NCI-H774 (cell line): ENCODE results near the gene SUOX.
"Not testable (repeated sequence)": the region's sequence is repeated elsewhere in the genome, so short reads cannot be mapped to it uniquely, and the experiment has no call there.

Experiments
- DNase-seq: peaks from one replicate; lab custom pipeline; 2025; lab: John Stamatoyannopoulos, UW

The SUOX gene

GRCh38 chr12:55996715-55997534, at the start of gene SUOX:
TSS of gene SUOX (plus strand) at chr12:55997276. CDS start at chr12:56002222, 4,946 bp downstream.
- DNase-seq, result peak; percentile 97

DNA sequence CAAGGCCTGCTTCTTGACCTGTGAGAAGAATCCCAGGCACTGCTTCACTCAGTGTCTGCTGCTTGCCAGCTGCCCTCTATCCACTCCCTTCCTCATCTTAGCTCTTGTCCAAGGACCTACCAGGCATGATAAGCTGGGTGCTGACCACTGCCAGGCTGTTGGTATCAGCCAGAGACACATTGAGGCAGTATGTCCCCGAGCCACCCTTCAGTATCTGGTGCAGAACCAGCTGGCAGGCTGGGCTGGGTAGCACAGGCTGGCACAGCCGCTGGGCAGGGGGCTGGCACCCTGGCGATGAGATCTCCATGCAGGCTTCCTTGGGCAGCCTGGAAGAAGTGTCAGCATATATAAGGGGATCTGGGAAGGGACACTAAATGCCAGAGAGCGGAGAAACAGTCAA, 41.7 kb upstream of the SUOX start:
- no peak for DNase-seq

DNA sequence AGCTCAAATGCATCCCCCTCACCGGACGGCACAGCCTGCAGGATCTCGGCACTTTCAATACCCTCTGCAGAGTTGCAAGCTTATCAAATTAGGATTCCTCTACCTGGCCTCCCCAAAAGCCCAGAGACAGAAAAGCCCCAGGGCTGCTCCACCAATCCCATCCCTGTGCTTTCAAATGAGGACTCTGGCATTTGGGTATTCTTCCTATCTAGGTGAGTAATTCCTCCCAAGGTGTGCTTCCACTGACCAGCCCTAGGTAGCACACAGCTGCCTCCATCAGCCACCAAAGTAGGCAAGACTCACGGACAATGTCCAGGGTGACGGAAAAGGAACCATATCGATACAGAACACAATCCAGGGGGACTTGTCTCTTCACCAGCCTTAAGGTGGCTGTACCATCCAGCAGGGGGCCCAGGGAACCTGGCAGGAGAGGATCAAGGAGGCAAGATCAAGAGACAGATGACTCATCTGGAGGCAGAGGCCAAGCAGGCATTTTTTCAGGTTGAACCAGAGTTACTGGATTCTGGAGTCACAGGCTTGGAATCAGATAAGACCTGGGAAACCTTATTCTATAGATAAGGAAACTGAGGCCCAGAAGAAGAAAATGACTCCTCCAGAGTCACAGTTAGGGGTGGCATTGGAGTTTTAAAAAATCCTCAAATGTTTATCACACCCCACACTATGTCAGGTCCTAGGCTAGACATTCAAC, 41.1 kb upstream of the SUOX start:
- DNase-seq, result no peak

GRCh38 chr12:55957106-55957859, 39.8 kb upstream of the SUOX start:
- no peak for DNase-seq

DNA sequence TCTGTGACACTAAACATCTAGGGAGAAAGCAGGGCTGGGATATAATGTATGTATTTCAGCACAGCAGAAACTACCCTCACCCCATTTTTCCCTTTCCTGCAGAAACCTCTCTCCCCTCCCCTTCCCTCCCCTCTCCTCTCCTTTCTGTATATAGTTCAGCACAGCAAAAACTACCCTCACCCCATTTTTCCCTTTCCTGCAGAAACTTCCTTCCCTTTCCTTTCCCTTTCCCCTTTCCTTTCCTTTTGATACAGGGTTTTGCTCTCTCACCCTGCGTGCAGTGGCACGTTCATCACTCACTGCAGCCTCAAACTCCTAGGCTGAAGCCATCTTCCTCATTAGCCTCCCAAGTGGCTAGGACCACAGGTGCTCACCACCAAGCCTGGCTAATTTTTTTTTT, 33.3 kb upstream of the SUOX start:
- no peak for DNase-seq

GRCh38 chr12:55965240-55965639, 31.8 kb upstream of the SUOX start:
- no peak for DNase-seq

GRCh38 chr12:55965941-55966407, 31.1 kb upstream of the SUOX start, which contains the start of gene PMEL:
TSS of gene PMEL (minus strand) at chr12:55966042. CDS start at chr12:55966011, 31 bp downstream.
- no peak for DNase-seq

DNA sequence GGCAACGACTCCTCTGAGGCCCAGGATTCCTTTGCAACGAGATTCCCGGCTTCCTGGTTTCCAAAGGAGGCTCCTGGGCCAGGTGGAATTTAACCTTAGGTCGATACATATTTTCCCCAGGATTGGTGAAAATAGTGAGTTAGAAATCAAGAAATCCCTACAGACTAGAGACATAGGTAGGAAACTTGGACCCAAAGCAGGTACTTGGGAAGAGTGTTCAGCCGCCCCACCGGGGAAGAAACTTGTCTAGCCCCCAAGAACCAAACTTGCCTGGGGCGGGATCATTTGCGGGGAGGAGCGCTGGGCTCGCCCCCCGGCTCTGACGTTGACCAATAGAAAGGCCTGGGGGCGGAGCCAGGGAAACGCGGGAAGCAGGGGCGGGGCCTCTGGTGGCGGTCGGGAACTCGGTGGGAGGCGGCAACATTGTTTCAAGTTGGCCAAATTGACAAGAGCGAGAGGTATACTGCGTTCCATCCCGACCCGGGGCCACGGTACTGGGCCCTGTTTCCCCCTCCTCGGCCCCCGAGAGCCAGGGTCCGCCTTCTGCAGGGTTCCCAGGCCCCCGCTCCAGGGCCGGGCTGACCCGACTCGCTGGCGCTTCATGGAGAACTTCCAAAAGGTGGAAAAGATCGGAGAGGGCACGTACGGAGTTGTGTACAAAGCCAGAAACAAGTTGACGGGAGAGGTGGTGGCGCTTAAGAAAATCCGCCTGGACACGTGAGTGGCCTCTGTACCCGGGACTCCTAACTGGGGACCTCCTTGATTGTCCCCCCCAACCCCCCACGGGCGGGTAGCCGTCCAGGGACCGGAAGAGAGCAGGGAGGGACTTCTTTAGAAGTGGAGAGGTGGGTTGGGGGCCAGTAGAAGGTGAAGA, 30.4 kb upstream of the SUOX start, which contains the start of gene CDK2:
TSS of gene CDK2 (plus strand) at position 423 of the 874 bp plus-strand sequence. CDS start at position 602, 179 bp downstream.
- peak; percentile 75 for DNase-seq

GRCh38 chr12:55969356-55969755, 27.7 kb upstream of the SUOX start:
- no peak for DNase-seq

- DNase-seq, result no peak
These were observed 26.3 kb upstream of the SUOX start for GRCh38 chr12:55970775-55971174.

DNA sequence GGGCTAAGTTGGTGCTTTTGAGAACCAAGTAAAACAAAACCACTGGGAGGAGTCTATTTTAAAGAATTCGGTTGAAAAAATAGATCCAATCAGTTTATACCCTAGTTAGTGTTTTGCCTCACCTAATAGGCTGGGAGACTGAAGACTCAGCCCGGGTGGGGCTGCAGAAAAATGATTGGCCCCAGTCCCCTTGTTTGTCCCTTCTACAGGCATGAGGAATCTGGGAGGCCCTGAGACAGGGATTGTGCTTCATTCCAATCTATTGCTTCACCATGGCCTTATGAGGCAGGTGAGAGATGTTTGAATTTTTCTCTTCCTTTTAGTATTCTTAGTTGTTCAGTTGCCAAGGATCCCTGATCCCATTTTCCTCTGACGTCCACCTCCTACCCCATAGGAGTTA, 25.0 kb upstream of the SUOX start:
- DNase-seq, result no peak

- DNase-seq, result no peak
These were observed 24.6 kb upstream of the SUOX start for GRCh38 chr12:55972456-55972855.

- DNase-seq, result no peak
These were observed 24.0 kb upstream of the SUOX start for GRCh38 chr12:55972911-55973598.

DNA sequence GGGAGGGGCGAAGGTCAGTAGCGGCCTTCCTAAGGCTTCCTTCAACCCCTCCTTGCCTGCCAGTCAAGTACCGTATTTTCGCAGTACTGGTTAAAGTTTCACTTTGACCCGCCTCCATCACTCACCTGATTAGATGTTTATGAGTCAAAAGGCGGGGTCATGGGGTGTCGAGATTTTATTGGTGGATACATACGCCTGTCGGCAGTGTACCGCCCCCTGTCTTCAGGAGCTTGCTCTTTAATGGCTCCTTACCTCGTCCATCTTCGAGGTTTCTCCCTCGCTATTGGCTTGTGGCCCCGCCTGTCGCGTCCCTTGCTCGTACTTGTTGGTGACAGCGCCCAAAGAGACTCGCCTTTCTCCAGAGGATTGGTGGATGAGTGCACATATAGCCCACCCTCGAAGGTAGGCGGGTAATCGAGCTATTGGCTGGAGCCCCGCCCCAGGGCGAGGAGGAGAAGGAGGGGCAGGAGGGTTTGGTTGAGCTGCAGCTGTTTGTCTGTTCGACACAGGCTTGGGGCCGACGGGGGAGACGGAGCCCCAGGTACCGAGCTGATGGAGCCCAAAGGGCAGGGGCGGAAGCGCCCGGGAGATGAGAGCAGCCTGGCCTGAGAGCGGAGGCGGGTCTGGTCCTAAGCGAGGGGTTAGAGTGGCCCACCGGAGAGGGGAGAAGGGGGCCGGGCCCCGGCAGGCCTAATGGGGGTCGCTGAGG, 23.3 kb upstream of the SUOX start, which contains the start of gene RAB5B:
TSS of gene RAB5B (plus strand) at position 480 of the 709 bp plus-strand sequence. CDS start 12,883 bp downstream, outside the sequence.
- peak; percentile 100 for DNase-seq

- DNase-seq, result peak; percentile 43
These were observed 22.8 kb upstream of the SUOX start for GRCh38 chr12:55974308-55974730.

GRCh38 chr12:55978393-55978792, 18.7 kb upstream of the SUOX start:
- DNase-seq, result no peak

DNA sequence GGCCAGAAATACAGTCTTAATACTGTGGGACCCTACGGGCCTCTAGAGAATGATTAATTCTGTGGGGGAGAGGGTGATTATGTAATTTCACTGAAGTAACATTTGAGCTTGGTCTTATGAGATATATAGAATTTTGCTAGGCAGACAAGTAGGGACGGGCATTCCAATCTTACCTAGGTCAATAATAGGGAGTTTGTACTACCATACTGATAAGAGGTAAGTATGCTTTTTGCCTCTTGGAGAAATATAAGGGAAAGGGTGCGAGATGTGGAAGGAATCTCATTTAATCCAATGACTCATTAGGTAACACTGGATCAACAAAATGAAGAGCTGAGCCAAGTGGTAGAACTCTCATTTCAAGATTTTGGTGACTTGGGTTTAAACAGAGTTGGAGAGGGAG, 18.0 kb upstream of the SUOX start:
- DNase-seq, result no peak

GRCh38 chr12:55981882-55982281, 15.2 kb upstream of the SUOX start:
- not testable (repeated sequence) for DNase-seq

DNA sequence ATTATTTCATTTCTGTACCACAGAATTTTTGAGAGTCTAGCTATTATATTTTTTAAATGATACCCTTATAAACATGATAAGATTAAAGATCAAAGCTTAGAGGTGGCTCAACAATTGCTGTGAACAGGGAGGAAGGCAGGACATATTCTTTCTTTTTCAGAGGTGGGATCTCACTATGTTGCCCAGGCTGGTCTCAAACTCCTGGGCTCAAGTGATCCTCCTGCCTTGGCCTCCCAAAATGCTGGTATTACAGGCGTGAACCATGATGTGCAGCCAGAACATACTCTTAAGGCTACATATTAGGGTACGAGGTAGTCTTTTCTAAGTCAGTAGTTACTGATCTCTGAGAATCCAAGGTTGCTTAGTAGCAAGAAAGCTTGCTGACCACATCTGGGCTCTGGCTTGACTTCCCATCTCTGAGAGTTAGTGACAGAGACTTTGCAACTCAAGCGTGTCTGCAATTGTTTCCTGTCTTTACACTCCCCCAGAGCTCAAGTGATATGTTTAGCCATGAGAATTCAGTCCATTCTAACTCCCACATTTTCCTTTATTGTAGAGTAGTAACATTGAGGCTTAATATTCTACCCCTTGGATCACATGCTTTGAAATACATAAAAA, 14.6 kb upstream of the SUOX start:
- no peak for DNase-seq
